GM19372 (cell line): ENCODE measurements around the gene RAP1GAP2.

ENCODE experiments used
- ATAC-seq: cut with Tn5 transposase; IDR thresholded peaks from one replicate; pipeline ENCODE4 v1.9.1; 2021; ENCODE audit warnings: mild to moderate bottlenecking, low read depth, moderate library complexity; ENCODE audit not compliant: unreplicated experiment

Gene RAP1GAP2

GRCh38 chr17:2937331-2938003 lies 141.2 kb downstream of the RAP1GAP2 start:
- ATAC-seq: no peak

DNA sequence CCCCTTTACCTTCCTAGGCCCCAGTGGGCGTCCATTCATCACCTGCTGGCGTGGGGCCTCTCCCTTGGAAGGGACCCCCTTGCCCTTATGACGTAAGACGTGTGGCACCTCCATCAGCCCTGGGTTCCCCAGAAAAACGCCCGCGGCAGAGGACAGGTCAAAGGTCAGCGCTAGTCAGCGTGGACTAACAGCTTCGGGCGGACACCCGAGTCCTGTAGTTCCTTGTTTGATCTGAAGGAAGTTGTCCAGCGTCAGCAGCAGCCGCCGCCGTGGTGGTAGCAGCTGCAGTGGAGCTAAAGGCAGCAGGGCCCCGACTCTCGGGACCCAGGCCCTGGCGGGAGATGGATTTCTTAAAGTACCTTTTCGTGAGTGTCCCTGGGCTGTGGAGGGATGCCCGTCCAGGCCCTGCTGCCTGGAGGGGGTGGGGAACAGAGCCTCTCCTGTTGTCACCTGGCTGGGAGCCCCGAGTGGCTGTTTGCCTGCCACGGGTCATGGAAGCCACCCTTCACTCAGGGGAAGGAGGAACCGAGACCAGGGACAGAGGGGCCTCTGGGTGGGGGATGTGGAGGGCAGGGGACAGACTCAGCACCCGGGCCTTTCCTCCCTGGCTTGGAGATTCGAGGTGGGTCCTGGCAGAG lies 143.6 kb downstream of the RAP1GAP2 start:
- ATAC-seq: no peak

- no peak for ATAC-seq
These were observed 144.1 kb downstream of the RAP1GAP2 start for GRCh38 chr17:2940352-2940751.

GRCh38 chr17:2943981-2944380 lies 147.7 kb downstream of the RAP1GAP2 start:
- no peak for ATAC-seq

DNA sequence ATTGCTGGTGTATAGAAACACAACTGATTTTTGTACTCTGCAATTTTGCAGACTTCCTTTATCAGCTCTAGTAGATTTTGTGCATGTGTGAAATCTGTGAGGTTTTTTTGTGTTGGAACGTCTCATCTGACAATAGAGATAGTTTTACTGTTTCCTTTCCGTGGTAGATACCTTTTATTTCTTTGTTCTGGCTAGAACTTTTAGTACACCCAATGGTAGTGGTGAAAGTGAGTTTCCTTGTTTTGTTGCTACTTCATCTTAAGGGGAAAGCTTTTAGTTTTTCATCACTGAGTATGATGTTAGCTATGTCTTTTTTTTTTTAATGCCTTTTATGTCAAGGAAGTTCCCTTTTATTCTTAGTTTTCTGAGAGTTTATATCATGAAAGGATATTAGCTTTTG lies 149.1 kb downstream of the RAP1GAP2 start:
- no peak for ATAC-seq

DNA sequence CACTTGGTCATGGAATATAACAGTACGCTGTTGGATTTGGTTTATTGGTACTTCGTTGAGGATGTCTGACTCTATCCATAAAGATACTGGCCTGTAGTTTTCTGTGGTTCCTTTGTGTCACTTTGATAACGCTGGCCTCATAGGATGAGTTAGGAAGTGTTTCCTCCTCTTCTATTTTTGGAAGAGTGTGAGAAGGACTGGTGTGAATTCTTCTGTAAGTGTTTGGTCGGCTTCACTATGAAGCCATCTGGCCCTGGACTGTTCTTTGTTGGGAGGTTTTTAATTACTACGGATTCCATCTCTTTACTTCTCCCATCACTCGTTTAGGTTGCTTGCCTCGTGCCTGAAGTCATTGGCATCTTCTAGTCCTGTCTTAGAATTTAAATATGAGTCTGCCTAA lies 149.9 kb downstream of the RAP1GAP2 start:
- no peak for ATAC-seq

DNA sequence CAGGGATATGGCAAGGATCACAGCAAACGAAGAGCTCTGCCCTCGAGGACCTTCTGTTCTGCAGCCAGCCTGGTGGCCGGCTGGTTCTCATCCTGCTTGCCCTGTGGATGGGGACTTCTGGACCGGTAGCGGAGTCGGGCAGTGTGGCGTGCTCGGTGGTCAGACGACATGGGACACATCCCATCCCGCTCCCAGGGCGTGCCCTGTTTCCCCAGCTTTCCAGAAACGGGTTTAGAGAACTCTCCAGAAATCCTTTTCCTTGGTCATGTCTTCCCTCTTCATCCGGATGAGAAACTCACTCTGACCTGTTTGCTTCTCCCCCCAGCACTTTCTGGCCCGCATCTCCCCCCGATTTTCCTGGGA lies 151.3 kb downstream of the RAP1GAP2 start:
- ATAC-seq: no peak

- ATAC-seq: no peak
These were observed 151.8 kb downstream of the RAP1GAP2 start for GRCh38 chr17:2947996-2948550.

GRCh38 chr17:2948721-2949468 lies 152.7 kb downstream of the RAP1GAP2 start:
- no peak for ATAC-seq

GRCh38 chr17:2949469-2950044 lies 153.3 kb downstream of the RAP1GAP2 start:
- no peak for ATAC-seq

DNA sequence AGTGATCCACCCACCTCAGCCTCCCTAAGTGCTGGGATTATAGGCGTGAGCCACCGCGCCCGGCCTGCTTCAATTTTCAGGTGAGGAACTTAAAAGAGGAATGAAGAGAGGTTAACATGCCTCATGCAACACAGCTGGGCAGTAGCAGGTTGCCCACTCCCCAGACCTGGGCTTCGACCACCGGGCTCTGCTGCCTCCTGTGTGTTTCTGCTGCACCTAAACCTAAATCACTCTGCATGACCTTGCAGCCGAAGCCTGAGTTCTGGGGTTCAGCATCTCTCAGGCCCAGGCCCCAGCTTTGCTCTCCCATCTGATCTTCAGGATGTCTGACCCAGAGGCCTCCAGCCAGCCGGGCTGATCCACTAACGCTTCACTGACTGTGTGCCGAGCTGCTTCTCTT lies 154.6 kb downstream of the RAP1GAP2 start:
- ATAC-seq: no peak

DNA sequence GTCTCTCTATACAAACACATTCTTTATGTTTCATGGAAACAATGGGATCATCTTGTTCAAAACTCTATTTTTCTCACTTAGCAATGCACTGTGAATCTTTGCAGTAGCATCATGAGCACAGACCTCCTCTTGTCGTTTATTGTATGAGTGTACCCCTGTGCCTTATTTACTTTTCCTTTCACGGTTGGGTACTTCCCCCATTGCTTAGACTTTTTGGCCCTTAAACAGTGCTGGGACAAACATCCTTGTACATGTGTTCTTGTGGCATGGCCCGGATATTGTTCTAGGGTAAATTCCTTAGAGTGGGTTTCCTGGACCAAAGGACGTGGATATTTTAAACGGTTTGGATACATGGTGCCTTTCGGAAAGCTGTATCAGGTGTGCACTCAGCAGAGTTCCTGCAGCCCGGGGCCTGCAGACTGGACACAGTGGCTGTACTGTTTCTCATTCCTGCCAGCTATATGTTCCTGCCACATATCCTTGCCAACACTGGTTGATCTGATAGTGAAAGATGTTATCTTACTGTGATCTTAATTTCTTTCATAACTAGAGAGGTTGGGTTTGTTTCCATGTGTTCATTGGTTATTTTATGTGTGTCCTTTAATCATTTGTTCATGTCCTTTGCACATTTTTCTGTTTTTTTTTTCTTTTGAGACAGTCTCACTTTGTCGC lies 156.1 kb downstream of the RAP1GAP2 start:
- no peak for ATAC-seq

GRCh38 chr17:2954898-2955445 lies 158.7 kb downstream of the RAP1GAP2 start:
- no peak for ATAC-seq

- ATAC-seq: no peak
These were observed 159.8 kb downstream of the RAP1GAP2 start for GRCh38 chr17:2955931-2956582.

- ATAC-seq: no peak
These were observed 161.5 kb downstream of the RAP1GAP2 start for GRCh38 chr17:2957631-2958286.

DNA sequence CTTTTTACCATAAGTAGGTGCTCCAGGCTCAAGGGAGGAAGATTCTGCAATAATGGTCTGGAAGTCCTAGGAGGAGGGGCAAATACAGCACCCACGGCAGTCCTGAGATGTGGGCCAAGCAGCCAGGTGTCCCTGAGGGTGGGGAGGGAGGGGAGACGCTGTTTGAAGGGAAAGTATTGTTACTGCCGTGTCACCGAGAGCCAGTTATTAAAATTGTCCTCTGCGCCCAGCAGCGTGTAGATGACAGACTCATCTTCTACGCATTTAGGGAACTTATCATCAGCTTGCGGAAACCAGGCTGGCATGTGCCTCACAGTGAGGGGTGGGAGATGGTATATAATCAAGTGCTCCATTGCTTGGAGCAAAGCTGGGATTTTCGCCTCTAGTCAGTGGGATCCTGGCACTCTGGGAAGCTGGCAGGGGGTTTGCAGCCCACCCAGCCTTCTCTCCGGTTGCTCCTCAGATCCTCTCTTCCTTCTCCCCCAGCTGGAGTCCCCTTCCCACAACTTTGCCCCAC lies 162.5 kb downstream of the RAP1GAP2 start:
- ATAC-seq: no peak

DNA sequence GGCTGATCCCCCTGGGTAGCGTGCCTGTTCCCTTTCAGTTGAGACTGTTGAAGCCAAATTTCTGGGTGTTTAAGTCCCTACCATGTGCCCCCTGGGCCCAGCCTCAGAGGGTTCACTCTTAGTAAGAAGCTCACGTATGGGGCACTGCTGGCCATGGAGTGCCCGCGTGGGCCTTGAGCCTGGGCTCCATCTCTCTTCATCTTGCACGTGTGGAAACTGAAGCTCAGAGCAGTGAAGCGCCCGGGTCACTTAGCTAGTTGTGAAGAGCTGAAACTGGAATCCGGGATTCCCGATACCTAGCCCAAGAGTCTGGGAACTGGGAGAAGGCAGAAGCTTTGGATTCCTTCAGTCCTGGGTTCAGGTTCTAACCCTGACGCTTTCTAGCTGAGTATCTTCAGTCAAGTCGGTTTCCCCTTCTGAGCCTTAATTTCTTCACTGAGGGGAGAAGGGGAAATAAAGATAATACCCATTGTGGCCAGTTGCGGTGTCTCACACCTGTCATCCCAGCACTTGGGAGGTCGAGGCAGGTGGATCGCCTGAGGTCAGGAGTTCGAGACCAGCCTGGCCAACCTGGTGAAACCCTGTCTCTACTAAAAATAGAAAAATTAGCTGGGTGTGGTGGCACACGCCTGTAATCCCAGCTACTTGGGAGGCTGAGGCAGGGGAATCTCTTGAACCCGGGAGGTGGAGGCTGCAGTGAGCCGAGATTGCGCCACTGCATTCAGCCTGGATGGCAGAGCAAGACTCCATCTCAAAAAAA lies 163.3 kb downstream of the RAP1GAP2 start:
- ATAC-seq: no peak

DNA sequence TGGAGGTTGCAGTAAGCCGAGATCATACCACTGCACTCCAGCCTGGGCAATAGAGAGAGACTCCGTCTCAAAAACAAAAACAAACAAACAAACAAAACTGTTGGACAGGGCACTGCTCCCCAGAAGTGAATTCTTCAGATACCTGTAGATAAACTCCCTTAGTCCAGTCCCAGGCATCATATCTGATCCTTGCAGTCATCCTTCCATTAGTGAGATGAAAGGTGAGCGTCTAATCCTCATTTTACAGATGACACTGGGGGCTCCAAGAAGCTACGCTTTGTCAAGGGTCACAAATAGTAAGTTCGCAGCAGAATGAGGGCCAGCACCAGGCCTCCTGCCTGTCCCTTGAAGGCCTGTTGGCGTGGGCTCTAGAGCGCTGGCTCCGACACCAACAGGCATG lies 165.2 kb downstream of the RAP1GAP2 start:
- ATAC-seq: no peak
